GM10847 (cell line): ENCODE measurements around the gene LETMD1.

Source experiments
- POLR2A ChIP-seq: IDR thresholded peaks from 2 replicates; pipeline ENCODE4 v1.6.1; 2011; ENCODE audit not compliant: insufficient read length; ENCODE audit errors: extremely low read depth

The LETMD1 gene

GRCh38 chr12:51085757-51086156 is 37.6 kb downstream of the LETMD1 start:
- TF ChIP-seq POLR2A = no peak

DNA sequence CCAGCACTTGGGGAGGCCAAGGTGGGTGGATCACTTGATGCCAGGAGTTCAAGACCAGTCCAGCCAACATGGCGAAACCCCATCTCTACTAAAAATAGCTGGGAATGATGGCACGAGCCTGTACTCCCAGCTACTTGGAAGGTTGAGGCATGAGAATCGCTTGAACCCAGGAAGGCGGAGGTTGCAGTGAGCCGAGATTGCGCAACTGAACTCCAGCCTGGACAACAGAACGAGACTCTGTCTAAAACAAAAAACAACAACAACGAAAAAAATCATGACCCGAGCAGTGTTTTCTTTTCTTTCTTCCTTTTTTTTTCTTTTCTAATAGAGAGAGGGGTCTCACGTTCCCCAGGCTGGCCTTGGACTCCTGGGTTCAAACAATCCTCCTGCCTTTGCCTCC is 38.8 kb downstream of the LETMD1 start:
- no peak for TF ChIP-seq POLR2A

DNA sequence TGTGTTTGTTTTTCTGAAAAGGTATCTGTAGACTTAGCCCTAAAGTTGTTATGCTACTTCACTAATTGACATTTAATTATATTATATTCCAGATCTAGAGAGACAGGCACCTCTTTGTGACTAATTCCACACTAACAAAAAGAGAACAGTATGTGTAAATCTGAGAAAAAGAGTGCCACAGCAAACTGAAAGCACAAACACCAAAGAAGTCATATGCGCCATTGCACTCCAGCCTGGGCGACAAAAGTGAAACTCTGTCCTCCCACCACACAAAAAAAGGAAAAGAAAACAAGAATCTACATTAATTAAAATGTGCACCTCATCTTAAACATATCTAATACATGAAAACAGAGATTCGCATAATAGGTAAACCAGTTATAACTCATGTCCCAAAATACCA is 39.7 kb downstream of the LETMD1 start:
- no peak for TF ChIP-seq POLR2A

- no peak for TF ChIP-seq POLR2A
Observed at GRCh38 chr12:51090705-51091229, 42.6 kb downstream of the LETMD1 start.

- no peak for TF ChIP-seq POLR2A
Observed at GRCh38 chr12:51098611-51099010, 50.5 kb downstream of the LETMD1 start.

DNA sequence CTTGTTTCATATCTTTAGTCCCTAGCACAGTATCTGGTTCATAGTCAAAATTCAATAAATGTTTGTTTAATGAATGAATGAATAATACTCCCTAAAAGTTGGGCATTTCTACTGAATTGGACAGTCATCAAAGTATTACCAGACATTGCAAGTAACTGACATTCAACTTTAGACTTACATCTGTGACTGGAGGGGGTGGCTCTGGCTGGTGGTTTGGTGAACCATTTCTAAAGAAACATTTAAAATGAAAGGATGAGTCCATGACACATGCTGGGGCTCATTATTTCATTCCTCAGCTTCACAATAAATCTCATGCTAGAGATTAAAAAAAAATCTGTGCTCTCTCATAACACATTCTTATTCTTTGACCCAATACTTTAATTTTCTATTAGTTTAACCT is 55.9 kb downstream of the LETMD1 start:
- no peak for TF ChIP-seq POLR2A

DNA sequence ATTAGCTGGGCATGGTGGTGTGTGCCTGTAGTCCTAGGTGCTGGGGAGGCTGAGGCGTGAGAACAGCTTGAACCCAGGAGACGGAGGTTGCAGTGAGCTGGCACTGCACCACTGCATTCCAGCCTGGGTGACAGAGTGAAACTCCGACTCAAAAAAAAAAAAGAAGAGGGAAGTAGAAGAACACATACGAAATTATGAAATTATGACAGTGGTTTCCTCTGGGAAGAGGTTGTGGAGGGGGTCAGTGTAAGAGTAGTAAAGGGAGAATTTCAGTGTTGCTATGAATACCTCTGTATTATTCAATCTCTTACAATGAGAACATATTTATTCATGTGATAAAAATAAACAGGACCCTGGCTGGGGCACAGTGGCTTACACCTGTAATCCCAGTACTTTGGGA is 60.0 kb downstream of the LETMD1 start:
- no peak for TF ChIP-seq POLR2A
